CD14-positive monocyte (primary cell): Measurements from ENCODE around the gene ACOT7. TPM values are rescaled to one million over a fixed set of nuclear protein-coding genes. Genes with fewer than 3 reads are reported as not detected.

Experiments used
- DNase-seq, 3 donors: peaks; one replicate each; pipeline ENCODE4 v3.0.0-alpha.2; 2011 to 2022
- H2AFZ ChIP-seq: 2 replicates; pipeline ENCODE4 v1.6.0; 2012; ENCODE audit warnings: mild to moderate bottlenecking, low read depth, low read length, inconsistent platforms; ENCODE audit not compliant: insufficient read depth, poor library complexity, severe bottlenecking
- H3K27ac ChIP-seq, 2 donors: 1 replicate in 1 of 2; 2 replicates in 1 of 2; pipeline ENCODE4 v1.5.1; 2012 to 2013; ENCODE audit warnings: low read length in 2 of 2, control low read depth in 1 of 2, inconsistent platforms in 1 of 2, low read depth in 1 of 2, mild to moderate bottlenecking in 1 of 2
- H3K27me3 ChIP-seq, 2 donors: one replicate each; pipeline versions ENCODE4 v1.6.0 to v1.6.1; 2011 to 2013; ENCODE audit warnings: low read length in 2 of 2; ENCODE audit not compliant: control insufficient read depth in 2 of 2, insufficient read depth in 2 of 2
- H3K36me3 ChIP-seq, 2 donors: replicated peaks in 1 of 2; 1 replicate in 1 of 2; 2 replicates in 1 of 2; pipeline versions ENCODE4 v1.5.1 to v1.6.1; 2012 to 2013; ENCODE audit warnings: low read length in 2 of 2, control low read depth in 1 of 2, inconsistent platforms in 1 of 2, mild to moderate bottlenecking in 1 of 2; ENCODE audit not compliant: insufficient read depth in 2 of 2, control insufficient read depth in 1 of 2
- H3K4me1 ChIP-seq, 2 donors: 1 replicate in 1 of 2; 2 replicates in 1 of 2; pipeline versions ENCODE4 v1.5.1 to v1.6.1; 2012 to 2013; ENCODE audit warnings: low read length in 2 of 2, control low read depth in 1 of 2, inconsistent platforms in 1 of 2, mild to moderate bottlenecking in 1 of 2, moderate library complexity in 1 of 2; ENCODE audit not compliant: insufficient read depth in 2 of 2, control insufficient read depth in 1 of 2
- H3K4me2 ChIP-seq: replicated peaks from 2 replicates; pipeline ENCODE3; 2012; ENCODE audit warnings: low read length, moderate library complexity, mild to moderate bottlenecking; ENCODE audit not compliant: poor library complexity, severe bottlenecking; ENCODE audit errors: extremely low read depth
- H3K4me3 ChIP-seq, 3 experiments: fragments of 200-600 bp in 1 of 3; sonication (generic) in 1 of 3; replicated peaks in 1 of 3; 1 replicate in 2 of 3; 2 replicates in 1 of 3; pipeline ENCODE4 v1.5.1; 2011 to 2013; ENCODE audit warnings: low read length in 3 of 3, mild to moderate bottlenecking in 3 of 3, control low read depth in 2 of 3, low read depth in 2 of 3, inconsistent platforms in 1 of 3, moderate library complexity in 1 of 3
- H3K79me2 ChIP-seq: 2 replicates; pipeline ENCODE4 v1.6.0; 2012; ENCODE audit warnings: mild to moderate bottlenecking, control low read depth, inconsistent platforms, low read length, moderate library complexity; ENCODE audit not compliant: insufficient read depth
- H3K9ac ChIP-seq: 2 replicates; pipeline ENCODE4 v1.6.0; 2017; ENCODE audit warnings: low read length, mild to moderate bottlenecking; ENCODE audit not compliant: insufficient read depth, poor library complexity, severe bottlenecking
- H3K9me3 ChIP-seq, 2 donors: replicated peaks in 1 of 2; 1 replicate in 1 of 2; 2 replicates in 1 of 2; pipeline versions ENCODE4 v1.5.1 to v1.6.1; 2012 to 2013; ENCODE audit warnings: low read length in 2 of 2, control low read depth in 1 of 2; ENCODE audit not compliant: control insufficient read depth in 1 of 2, insufficient read depth in 1 of 2
- H4K20me1 ChIP-seq: 2 replicates; pipeline ENCODE4 v1.6.0; 2012; ENCODE audit warnings: mild to moderate bottlenecking, low read length, control low read depth, moderate library complexity; ENCODE audit not compliant: insufficient read depth
- H3K27ac Mint-ChIP-seq, 7 donors: one replicate each; pipeline ENCODE4 v1.8.0; 2020; ENCODE audit warnings: mild to moderate bottlenecking in 7 of 7, mixed read lengths in 7 of 7, moderate library complexity in 6 of 7, inconsistent platforms in 2 of 7
- H3K27me3 Mint-ChIP-seq, 3 donors: one replicate each; pipeline ENCODE4 v1.8.0; 2021 to 2022; ENCODE audit warnings: low read depth in 3 of 3, mild to moderate bottlenecking in 3 of 3, mixed read lengths in 3 of 3, moderate library complexity in 3 of 3, inconsistent platforms in 1 of 3
- H3K36me3 Mint-ChIP-seq, 2 donors: one replicate each; pipeline ENCODE4 v1.8.0; 2020; ENCODE audit warnings: mixed read lengths in 2 of 2, inconsistent platforms in 1 of 2, mild to moderate bottlenecking in 1 of 2
- H3K4me1 Mint-ChIP-seq: one replicate; pipeline ENCODE4 v1.8.0; 2020; ENCODE audit warnings: mild to moderate bottlenecking, mixed read lengths
- H3K4me3 Mint-ChIP-seq, 2 donors: one replicate each; pipeline ENCODE4 v1.8.0; 2020; ENCODE audit warnings: mild to moderate bottlenecking in 2 of 2, mixed read lengths in 2 of 2, moderate library complexity in 1 of 2
- H3K9me3 Mint-ChIP-seq, 7 donors: one replicate each; pipeline ENCODE4 v1.8.0; 2020 to 2022; ENCODE audit warnings: mixed read lengths in 7 of 7, mild to moderate bottlenecking in 6 of 7, moderate library complexity in 6 of 7, inconsistent platforms in 2 of 7
- WGBS: methylation state at CpG from one replicate; pipeline ENCODE4 v1.1.5; 2013; ENCODE audit warnings: missing lambda C conversion rate; ENCODE audit not compliant: insufficient coverage; 5-methylcytosine and 5-hydroxymethylcytosine counted together
- intact Hi-C, 2 donors: fragments of 100-400 bp; cut with micrococcal nuclease; formaldehyde crosslinking; loops; one replicate each; pipeline versions ENCODE4 v1.15.0 to v1.15.1; 2023
- polyA plus RNA-seq, 3 donors: library from polyadenylated mRNA; depleted of rRNA in 1 of 3; unstranded in 2 of 3; stranded (reverse) in 1 of 3; fragments of 300-500 nt in 2 of 3; fragments of >200 nt in 1 of 3; fragmentation: Illumina TruSeq in 2 of 3; gene quantifications; 1 replicate in 2 of 3; 2 replicates in 1 of 3; pipeline ENCODE4 v1.2.3, GENCODE V29; 2012 to 2021
- TF ChIP-seq, protein P1 (sequence below): fragments of 200-600 bp; IDR thresholded peaks from one replicate; pipeline ENCODE4 v1.8.0; 2022; ENCODE audit warnings: antibody characterized with exemption, mild to moderate bottlenecking

Gene ACOT7
- polyA plus RNA-seq, 3 donors = 0.63 to 4.3 (median 1.4) TPM

DNA sequence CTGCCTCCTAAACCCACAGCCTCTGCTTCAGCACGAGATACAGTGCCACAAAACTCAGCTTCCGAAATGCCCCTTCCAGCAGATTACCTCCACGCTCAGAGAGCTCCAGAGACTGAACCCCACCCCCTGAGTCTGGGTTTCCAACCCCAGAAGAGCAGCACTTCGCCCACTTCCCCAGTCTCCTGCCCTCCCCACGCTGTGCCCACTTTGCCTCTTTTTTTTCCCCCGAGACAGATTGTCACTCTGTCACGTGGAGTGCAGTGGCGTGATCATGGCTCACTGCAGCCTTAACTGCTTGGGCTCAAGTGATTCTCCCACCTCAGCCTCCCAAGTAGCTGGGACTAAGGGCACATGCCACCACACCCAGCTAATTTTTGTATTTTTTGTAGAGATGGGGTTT is 167.9 kb downstream of the ACOT7 start:
- Histone ChIP-seq H3K27me3 (no peaks in the 10 kb centered on the region), H4K20me1 (no peaks in the 10 kb centered on the region), H2AFZ (no peak overlapping the region), H3K27ac (no peak overlapping the region), H3K36me3 (peaks cover 55 to 87% of the 10 kb centered on the region in 2 donors), H3K4me2 (no peak overlapping the region), H3K9ac (no peak overlapping the region), H3K79me2 (no peaks in the 10 kb centered on the region), H3K4me3 (no peak overlapping the region), H3K4me1 (no peaks in the 10 kb centered on the region), H3K9me3 (no peaks in the 10 kb centered on the region)
- Mint-ChIP-seq H3K36me3 (peaks cover 60 to 94% of the 10 kb centered on the region in 2 donors), H3K4me1 (no peaks in the 10 kb centered on the region), H3K9me3 (no peaks in the 10 kb centered on the region), H3K27me3 (peaks cover 0 to 3% (median 0%) of the 10 kb centered on the region in 3 donors), H3K4me3 (no peak overlapping the region), H3K27ac (peak overlapping the region in 2 of 7 donors; percentile 42 to 43)
- no peak for DNase-seq
- intact Hi-C loops = no loop called here
- TF ChIP-seq, protein P1, sequence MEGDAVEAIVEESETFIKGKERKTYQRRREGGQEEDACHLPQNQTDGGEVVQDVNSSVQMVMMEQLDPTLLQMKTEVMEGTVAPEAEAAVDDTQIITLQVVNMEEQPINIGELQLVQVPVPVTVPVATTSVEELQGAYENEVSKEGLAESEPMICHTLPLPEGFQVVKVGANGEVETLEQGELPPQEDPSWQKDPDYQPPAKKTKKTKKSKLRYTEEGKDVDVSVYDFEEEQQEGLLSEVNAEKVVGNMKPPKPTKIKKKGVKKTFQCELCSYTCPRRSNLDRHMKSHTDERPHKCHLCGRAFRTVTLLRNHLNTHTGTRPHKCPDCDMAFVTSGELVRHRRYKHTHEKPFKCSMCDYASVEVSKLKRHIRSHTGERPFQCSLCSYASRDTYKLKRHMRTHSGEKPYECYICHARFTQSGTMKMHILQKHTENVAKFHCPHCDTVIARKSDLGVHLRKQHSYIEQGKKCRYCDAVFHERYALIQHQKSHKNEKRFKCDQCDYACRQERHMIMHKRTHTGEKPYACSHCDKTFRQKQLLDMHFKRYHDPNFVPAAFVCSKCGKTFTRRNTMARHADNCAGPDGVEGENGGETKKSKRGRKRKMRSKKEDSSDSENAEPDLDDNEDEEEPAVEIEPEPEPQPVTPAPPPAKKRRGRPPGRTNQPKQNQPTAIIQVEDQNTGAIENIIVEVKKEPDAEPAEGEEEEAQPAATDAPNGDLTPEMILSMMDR = no peak
- WGBS = 95% methylated on average over 8 of the region's 8 CpGs

- Mint-ChIP-seq H3K4me1 (no peaks in the 10 kb centered on the region), H3K9me3 (no peaks in the 10 kb centered on the region), H3K4me3 (no peak overlapping the region), H3K27ac (no peak overlapping the region), H3K27me3 (peaks cover 0 to 3% (median 0%) of the 10 kb centered on the region in 3 donors), H3K36me3 (peaks cover 61 to 89% of the 10 kb centered on the region in 2 donors)
- 96% methylated on average over 13 of the region's 15 CpGs for WGBS
- no peaks in the 10 kb centered on the region for H4K20me1 ChIP-seq
- no peaks in the 10 kb centered on the region for H3K9me3 ChIP-seq
- H3K4me3 ChIP-seq = no peak overlapping the region
- H3K79me2 ChIP-seq = no peaks in the 10 kb centered on the region
- peaks cover 52 to 79% of the 10 kb centered on the region in 2 donors for H3K36me3 ChIP-seq
- H3K4me2 ChIP-seq = no peak overlapping the region
- no peaks in the 10 kb centered on the region for H3K27me3 ChIP-seq
- TF ChIP-seq, protein P1 = no peak
- intact Hi-C loops = no loop called here
- H3K27ac ChIP-seq = no peak overlapping the region
- H3K9ac ChIP-seq = no peak overlapping the region
- H3K4me1 ChIP-seq = no peaks in the 10 kb centered on the region
- no peak overlapping the region for H2AFZ ChIP-seq
- no peak for DNase-seq
Measured at GRCh38 chr1:6224718-6225117, 168.8 kb downstream of the ACOT7 start.
